ENCODE results near the gene NPIPA1.
"Not testable (repeated sequence)": the region's sequence is repeated elsewhere in the genome, so short reads cannot be mapped to it uniquely, and the experiment has no call there.

NPIPA1 gene

DNA sequence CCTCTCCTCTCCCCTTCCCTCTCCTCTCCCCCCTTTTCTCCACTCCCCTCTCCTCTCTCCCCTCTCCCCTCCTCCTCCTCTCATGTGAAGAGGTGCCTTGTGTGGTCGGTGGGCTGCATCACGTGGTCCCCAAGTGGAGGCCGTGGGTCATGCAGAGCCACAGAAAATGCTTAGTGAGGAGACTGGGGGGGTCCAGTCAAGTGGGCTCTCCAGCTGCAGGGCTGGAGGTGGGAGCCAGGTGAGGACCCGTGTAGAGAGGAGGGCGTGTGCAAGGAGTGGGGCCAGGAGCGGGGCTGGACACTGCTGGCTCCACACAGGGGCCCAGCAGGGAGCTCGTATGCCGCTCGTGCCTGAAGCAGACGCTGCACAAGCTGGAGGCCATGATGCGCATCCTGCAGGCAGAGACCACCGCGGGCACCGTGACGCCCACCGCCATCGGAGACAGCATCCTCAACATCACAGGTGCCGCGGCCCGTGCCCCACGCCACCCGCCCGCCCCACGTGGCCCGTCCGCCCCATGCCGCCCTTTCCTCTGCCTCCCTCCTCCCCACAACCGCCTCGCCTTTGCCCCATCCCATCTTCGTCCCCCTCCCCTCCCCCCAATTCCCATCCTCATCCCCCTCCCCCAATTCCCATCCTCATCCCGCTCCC lies 9.1 kb upstream of the NPIPA1 start:
- not testable (repeated sequence) for H3K4me3 ChIP-seq (ENCODE audit: low read depth, low read length); DNase-seq (ENCODE audit: low read depth)

DNA sequence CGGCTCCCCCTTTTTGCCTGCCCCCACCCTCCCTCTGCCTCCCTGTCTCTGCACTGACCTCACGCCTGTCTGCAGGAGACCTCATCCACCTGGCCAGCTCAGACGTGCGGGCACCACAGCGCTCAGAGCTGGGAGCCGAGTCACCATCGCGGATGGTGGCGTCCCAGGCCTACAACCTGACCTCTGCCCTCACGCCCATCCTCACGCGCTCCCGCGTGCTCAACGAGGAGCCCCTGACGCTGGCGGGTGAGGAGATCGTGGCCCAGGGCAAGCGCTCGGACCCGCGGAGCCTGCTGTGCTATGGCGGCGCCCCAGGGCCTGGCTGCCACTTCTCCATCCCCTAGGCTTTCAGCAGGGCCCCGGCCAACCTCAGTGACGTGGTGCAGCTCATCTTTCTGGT lies 8.1 kb upstream of the NPIPA1 start:
- not testable (repeated sequence) for DNase-seq (ENCODE audit: low read depth); H3K4me3 ChIP-seq (ENCODE audit: low read depth, low read length)

DNA sequence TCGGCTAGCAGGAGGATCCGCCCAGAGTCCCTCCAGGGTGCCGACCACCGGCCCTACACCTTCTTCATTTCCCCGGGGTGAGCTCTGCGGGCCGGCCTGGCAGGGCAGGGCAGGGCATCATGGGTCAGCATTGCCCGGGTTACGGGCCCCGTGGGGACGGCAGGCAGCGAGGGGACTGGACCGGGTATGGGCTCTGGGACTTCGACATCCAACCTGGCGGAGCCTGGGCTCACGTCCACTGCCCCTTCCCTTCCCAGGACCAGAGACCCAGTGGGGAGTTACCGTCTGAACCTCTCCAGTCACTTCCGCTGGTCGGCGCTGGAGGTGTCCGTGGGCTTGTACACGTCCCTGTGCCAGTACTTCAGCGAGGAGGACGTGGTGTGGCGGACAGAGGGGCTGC lies 7.0 kb upstream of the NPIPA1 start:
- DNase-seq (ENCODE audit: low read depth); H3K4me3 ChIP-seq (ENCODE audit: low read depth, low read length): not testable (repeated sequence)

DNA sequence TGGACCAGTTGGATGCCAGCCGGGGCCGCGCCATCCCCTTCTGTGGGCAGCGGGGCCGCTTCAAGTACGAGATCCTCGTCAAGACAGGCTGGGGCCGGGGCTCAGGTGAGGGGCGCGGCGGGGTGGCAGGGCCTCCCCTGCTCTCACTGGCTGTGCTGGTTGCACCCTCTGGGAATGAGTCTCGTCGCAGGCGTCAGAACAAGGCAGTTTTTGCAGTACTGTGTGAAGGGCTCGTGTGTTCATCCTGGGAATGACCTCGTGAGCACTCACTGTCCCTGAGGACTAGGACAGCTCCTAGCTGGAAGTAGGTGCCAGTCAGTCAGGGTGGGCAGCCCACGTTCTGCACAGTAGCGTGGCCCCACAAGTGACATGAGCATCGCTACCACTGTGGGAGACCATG lies 6.3 kb upstream of the NPIPA1 start:
- not testable (repeated sequence) for DNase-seq (ENCODE audit: low read depth); H3K4me3 ChIP-seq (ENCODE audit: low read depth, low read length)

DNA sequence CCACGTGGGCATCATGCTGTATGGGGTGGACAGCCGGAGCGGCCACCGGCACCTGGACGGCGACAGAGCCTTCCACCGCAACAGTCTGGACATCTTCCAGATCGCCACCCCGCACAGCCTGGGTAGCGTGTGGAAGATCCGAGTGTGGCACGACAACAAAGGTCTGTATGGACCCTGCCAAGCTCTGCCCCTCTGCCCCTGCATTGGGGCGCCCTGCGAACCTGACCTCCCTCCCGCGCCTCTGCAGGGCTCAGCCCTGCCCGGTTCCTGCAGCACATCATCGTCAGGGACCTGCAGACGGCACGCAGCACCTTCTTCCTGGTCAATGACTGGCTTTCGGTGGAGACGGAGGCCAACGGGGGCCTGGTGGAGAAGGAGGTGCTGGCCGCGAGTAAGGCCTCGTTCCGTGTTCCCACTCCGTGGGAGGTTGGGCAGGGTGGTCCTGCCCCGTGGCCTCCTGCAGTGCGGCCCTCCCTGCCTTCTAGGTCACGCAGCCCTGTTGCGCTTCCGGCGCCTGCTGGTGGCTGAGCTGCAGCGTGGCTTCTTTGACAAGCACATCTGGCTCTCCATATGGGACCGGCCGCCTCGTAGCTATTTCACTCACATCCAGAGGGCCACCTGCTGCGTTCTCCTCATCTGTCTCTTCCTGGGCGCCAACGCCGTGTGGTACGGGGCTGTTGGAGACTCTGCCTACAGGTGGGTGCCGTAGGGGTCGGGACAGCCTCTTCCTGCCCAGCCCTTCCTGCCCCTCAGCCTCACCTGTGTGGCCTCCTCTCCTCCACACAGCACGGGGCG lies 4.5 kb upstream of the NPIPA1 start:
- not testable (repeated sequence) for H3K4me3 ChIP-seq (ENCODE audit: low read depth, low read length); DNase-seq (ENCODE audit: low read depth)

DNA sequence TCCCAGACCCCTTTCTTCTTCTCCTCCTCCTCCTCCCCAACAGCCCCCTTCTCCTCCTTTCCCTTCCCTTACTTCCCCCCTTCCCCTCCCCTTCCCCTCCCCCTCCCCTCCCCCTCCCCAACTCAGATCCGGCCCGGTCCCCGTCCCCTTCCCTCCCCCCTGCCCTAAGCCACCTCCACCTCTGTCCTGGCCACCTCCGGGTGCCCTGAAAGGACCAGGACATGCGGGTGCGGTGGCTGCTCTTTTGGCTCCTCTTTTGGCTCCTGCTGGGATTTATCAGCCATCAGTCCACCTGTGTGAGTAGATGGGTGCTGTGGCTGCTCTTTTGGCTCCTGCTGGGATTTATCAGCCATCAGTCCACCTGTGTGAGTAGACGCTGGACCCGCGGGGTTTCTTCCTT lies 751 bp downstream of the NPIPA1 start:
- not testable (repeated sequence) for H3K4me3 ChIP-seq (ENCODE audit: low read depth, low read length); DNase-seq (ENCODE audit: low read depth)

DNA sequence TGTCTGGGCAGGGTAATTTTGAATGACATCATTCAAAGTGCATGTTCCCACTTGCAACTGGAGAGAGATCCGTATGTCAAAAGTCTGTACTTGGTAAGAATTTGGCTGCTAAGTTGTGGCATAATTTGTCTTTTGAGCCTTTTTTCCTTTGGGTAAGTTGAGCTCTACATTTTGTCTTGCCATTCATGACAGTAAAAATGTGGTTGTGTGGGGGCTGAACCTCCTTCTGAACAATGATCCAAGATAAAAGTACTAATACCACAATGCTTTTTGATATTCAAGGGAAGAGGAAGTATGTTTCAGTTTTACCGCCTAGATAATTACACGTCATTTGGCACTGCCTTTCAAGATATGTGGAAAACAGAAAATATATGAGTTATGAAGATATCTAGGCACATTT lies 5.4 kb downstream of the NPIPA1 start:
- H3K4me3 ChIP-seq (ENCODE audit: low read depth, low read length); DNase-seq (ENCODE audit: low read depth): not testable (repeated sequence)

DNA sequence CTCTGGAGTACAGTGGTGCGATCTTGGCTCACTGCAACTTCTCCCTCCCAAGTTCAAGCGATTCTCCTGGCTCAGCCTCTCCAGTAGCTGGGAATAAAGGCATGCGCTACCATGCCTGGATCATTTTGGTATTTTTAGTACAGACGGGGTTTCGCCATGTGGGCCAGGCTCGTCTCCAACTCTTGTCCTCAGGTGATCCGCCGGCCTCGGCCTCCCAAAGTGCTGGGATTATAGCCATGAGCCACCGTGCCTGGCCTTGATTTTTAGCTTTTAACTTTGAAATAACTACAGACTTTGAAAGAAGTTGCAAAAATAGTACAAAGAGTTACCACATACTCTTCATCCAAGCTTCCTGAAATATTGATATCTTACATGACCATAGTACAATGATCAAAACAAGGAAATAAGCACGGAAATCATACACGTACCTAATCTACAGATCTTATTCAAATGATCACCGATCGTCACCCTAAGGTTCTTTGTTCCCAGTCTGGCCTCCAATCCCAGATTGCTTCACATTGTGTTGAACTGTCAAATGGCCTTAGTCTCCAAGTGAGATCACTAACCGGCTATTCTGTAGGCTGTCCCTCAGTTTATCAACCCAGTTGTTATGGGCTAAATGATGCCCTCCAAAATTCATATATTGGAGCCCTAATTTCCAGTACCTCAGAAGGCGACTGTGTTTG lies 18.4 kb downstream of the NPIPA1 start:
- no peak overlapping the region for H3K4me3 ChIP-seq (ENCODE audit: low read depth, low read length)
- DNase-seq (ENCODE audit: low read depth): no peak

DNA sequence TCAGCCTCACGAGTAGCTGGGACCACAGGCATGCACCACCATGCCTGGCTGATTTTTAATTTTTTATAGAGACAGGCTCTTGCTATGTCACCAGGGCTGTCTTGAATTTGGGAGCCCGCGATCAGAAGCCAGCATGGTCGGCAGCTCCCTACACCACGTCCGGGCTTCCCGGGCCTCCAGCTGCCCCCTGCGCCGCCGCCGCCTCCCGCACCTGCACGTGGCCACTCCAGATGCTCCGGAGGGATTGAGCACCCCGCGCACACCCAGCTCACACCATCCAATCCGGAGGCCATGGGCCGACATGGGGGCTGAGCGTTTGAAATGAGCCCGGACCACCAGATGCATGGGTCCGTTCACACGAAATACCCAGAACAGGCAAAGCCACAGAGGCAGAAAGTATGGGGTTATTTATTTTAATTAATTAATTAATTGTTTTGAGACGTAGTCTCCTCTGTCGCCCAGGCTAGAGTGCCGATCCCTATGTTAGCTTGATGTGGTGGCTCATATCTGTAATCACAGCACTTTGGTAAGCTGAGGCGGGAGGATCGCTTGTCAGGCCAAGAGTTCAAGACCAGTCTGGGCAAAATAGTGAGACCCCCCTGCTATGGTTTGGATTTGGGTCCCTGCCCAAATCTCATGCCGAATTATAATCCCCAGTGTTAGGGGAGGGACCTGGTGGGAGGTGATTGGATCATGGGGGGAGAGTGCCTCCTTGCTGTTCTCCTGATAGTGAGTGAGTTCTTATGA lies 20.5 kb downstream of the NPIPA1 start:
- no peak for DNase-seq (ENCODE audit: low read depth)
- H3K4me3 ChIP-seq (ENCODE audit: low read depth, low read length): no peak overlapping the region

DNA sequence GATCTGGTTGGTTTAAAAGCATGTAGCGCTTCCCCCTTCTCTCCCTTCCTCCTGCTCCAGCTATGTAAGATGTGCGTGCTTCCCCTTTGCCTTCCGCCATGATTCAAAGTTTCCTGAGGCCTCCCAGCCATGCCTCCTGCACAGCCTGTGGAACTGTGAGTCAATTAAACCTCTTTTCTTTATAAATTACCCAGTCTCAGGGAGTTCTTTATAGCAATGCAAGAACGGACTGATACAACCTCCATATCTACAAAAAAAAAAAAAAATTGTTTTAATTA lies 21.0 kb downstream of the NPIPA1 start:
- DNase-seq (ENCODE audit: low read depth): no peak
- no peak overlapping the region for H3K4me3 ChIP-seq (ENCODE audit: low read depth, low read length)

DNA sequence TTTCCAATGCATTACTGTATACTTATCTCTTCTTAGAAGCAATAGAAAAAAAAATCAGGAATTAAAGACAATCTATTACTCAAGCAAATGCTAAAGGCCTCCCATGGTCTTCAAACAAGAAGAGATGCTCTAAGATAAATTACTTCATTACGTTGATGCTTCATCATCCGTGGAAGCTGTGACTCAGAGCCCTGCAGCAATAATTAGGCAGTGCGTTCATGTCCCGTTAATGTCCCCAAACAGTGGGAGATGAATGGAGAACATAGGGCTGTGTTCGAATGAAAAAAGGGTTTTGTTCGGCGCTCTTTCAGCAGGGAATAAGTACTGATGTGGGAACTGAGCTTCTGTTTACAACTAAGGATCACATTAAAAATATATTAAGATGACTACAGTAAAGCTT lies 21.7 kb downstream of the NPIPA1 start:
- H3K4me3 ChIP-seq (ENCODE audit: low read depth, low read length): no peak overlapping the region
- no peak for DNase-seq (ENCODE audit: low read depth)

DNA sequence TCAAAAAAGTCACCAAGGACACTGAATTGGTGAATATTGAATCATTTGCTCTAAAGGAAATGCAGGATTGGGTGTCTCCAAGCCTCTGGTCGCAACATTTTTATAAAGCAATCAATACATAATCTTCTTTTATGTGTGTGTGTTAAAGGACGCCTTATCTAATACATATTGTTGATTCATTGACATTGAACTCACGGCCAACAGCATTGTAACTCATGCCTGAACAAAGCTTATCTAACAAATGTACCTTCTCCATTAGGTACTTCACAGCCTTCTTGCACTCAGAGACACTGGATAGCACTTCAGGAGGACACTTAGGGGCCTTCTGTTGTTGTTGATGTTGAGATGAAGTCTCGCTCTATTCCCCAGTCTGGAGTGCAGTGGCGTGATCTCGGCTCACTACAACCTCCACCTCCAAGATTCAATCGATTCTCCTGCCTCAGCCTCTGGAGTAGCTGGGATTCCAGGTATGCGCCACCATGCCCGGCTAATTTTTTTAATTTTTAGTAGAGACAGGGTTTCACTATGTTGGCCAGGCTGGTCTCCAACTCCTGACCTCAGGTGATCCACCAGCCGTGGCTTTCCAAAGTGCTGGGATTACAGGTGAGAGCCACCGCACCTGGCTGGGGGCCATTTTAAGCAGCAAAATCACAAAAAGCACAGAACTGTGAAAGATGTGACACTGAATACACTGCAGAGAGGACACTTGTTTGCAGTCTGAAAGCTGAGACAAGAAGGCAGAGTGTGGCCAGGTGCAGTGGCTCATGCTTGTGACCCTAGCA lies 24.4 kb downstream of the NPIPA1 start:
- no peak overlapping the region for H3K4me3 ChIP-seq (ENCODE audit: low read depth, low read length)
- DNase-seq (ENCODE audit: low read depth): no peak

DNA sequence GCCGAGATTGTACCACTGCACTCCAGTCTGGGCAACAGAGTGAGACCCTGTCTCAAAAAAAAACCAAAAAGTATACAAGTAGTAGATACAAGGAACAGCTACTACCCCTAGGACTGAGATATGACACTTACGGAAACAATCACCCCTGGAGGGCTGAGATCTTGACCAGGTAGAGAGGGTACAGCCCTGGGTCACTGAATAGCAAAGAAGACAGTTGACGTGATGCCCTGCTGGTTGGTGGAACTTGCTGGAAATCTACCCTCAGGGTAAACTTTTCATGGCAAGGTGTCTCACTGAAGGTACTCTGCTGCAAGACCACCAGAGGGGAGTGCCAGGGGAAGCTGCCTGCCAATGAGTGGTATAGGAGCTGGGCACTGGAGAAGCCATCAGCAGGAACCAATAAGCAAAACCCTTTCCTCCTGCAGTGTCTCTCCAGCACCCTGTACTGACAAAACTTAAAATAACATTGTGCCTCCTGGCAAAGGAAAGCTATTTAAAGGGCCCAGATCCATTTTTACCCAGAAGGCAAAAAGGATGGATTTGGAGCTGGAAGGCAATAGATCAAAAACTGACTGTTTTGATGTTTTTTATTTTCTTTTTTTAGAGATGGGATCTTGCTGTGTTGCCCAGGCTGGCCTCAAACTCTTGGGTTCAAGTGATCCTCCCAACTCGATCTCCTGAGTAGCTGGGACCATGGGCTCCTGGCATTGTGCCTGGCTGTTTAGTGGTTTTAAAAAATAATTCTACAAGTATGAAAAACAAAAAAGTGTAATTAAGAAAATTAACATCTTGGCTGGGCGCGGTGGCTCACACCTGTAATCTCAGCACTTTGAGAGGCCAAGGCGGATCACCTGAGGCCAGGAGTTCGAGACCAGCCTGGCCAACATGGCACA lies 26.3 kb downstream of the NPIPA1 start:
- DNase-seq (ENCODE audit: low read depth): no peak

DNA sequence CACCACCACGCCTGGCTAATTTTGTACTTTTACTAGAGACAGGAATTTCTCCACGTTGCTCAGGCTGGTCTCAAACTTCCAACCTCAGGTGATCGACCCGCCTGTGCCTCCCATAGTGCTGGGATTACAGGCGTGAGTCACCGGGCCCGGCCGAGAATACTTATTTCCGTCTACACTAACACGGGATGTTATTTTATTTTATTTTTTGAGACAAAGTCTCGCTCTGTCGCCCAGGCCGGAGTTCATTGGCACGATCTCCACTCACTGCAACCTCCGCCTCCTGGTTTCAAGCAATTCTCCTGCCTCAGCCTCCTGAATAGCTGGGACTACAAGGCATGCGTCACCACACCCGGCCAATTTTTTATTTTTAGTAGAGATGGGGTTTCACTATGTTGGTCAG lies 28.1 kb downstream of the NPIPA1 start:
- H3K4me3 ChIP-seq (ENCODE audit: low read depth, low read length): no peak overlapping the region
- no peak for DNase-seq (ENCODE audit: low read depth)

More for the DNA sequence above, 26.3 kb downstream of the NPIPA1 start:
- no peak overlapping the region for H3K4me3 ChIP-seq (ENCODE audit: low read depth, low read length)

DNA sequence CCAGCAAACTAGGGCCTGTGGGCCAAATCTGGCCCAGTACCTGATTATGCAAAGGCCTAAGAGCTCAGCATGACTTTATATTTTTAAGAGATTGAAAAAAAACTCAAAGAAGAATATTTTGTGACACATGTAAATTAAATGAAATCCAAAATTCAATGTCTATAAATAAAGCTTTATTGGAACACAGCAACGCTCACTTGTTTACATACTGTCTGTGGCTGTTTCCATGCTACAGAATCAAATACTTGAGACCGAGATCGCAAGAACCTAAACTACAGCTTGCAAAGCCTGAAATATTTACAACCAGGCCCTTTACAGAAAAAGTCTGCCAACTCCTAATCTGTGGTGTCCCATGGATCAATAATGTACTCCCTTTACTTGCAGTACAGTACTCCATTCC lies 32.6 kb downstream of the NPIPA1 start:
- not testable (repeated sequence) for H3K4me3 ChIP-seq (ENCODE audit: low read depth, low read length); DNase-seq (ENCODE audit: low read depth)

DNA sequence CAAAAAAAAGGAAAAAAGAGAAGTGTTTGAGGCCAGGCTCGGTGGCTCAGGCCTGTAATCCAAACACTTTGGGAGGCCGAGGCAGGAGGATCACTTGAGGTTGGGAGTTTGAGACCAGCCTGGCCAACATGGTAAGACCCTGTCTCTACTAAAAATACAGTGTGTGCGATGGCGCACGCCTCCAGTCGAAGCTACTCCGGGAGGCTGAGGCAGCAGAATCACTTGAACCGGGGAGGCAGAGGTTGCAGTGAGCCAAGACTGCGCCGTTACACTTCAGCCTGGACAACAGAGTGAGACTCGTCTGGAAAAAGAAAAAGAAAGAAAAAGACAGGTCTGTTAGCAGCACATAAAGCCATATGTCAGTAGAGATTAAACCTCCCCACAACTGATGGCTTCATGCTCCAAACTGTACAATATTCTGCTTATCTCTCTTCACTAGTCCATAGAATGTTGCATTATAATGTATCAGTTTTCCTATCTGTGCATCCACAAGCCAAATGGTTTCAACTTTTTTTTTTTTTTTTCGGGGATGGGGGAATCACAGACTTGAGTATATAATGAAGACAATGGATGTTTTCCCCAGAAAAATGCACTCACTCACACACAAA lies 34.5 kb downstream of the NPIPA1 start:
- DNase-seq (ENCODE audit: low read depth); H3K4me3 ChIP-seq (ENCODE audit: low read depth, low read length): not testable (repeated sequence)

DNA sequence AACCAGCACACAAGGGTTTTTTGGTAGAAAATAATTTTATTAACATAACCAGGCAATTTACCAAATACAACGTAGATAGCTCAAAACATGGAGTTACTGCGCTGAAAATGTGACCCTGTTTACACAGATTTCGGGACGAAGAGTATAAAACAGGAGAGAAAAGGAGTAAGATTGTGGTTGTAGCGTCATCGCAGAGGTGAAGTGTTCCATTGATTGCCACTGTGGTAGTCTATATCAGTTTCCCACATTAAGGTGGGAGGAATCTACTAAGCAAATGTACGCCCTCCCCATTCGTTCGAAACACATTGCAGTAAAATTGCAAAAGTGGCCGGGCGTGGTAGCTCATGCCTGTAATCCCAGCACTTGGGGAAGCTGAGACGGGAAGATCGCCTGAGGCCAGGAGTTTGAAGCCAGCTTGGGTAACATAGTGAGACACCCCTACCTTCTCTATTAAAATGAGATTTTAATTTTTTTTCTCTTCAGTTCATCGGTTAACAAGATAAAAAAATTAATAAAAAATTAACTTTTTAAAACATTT lies 36.6 kb downstream of the NPIPA1 start:
- DNase-seq (ENCODE audit: low read depth): not testable (repeated sequence)
- peak overlapping the region; percentile 82 for H3K4me3 ChIP-seq (ENCODE audit: low read depth, low read length)

DNA sequence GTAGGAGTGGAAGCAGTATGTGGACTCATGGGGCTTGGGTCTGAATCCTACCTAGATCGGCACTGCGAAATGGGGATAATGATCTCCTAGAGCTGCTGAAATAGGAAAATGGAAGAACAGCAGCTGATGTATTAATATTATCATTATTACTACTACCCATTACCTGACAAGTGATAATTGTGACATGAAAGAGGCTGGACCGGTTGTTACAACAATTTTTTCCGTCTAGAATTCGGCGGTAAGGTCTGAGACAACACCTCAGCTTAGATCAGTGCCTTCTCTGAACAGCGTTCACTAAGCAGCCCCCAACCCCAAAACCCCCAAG lies 37.0 kb downstream of the NPIPA1 start:
- DNase-seq (ENCODE audit: low read depth): not testable (repeated sequence)
- H3K4me3 ChIP-seq (ENCODE audit: low read depth, low read length): peak overlapping the region; percentile 82

Data from skeletal muscle cell (primary cell).